ENCODE measurements around the gene IPPK. TPM values are rescaled to one million over a fixed set of nuclear protein-coding genes. Genes with fewer than 3 reads are reported as not detected.

Gene IPPK
- total and polyA plus RNA-seq, 2 of the 4 experiments (the other 2 are of a cell fraction) = 25.1 to 26.8 TPM

DNA sequence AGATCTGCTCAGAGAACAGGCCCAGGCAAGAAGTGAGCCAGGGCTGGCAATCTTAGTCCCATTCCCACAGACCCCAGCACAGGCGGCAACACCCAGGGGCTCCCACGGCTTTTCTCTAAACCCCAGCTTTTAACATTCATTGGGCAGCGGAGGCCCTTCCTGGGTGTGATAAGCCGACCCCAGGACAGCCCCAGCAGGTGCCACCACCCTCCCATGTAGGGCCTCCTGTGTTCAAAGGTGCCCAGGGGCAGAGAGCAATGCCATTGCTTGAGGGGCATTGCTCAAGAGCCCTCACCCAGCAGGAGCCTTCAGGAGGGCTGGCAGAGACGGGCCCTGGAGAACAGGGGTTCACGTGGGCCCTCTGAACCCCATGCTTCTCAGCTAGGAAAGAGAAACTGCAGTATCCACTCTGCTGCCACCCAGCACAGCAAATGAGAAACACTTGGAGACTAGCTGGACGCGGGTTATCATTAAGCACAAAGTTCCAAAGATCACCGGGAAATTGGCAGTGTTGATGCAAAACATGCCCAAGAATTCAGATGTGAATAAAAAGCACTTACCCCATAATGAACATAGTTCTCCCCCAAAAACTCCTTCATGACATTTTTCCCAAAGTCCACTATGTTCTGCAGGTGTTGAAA lies 13.9 kb downstream of the IPPK start:
- DNase-seq = no peak
- ChIA-PET CTCF (no interaction called here), POLR2A (ENCODE audit: unreplicated experiment) (no interaction called here)
- BruUV-seq (replicated peaks) = no TSS peak
- peaks cover 23% of the 10 kb centered on the region for H3K9me1 ChIP-seq (ENCODE audit: insufficient read depth, low read length)
- no peaks in the 10 kb centered on the region for H3K27me3 ChIP-seq (ENCODE audit: control insufficient read depth, insufficient read depth, low read length)
- no peak overlapping the region for H3K4me3 ChIP-seq (ENCODE audit: insufficient read depth, low read depth, low read length)
- no peak overlapping the region for H4K91ac ChIP-seq (ENCODE audit: insufficient read depth, low read depth, low read length)
- no peak overlapping the region for H3K4me2 ChIP-seq (ENCODE audit: low read depth, low read length)
- TF ChIP-seq RAD21 (IDR thresholded peaks at IDR 0.05; ENCODE audit: low read length) = no peak
- TF ChIP-seq RFX5 (IDR thresholded peaks at IDR 0.05; ENCODE audit: low read depth, low read length) = no peak
- no peak for TF ChIP-seq MAFK (IDR thresholded peaks at IDR 0.05; ENCODE audit: low read depth, low read length)
- TF ChIP-seq SMC3 (IDR thresholded peaks at IDR 0.05; ENCODE audit: low read depth, low read length) = no peak
- TF ChIP-seq BHLHE40 (IDR thresholded peaks at IDR 0.05; ENCODE audit: low read depth, low read length) = no peak
- TF ChIP-seq, protein P1, sequence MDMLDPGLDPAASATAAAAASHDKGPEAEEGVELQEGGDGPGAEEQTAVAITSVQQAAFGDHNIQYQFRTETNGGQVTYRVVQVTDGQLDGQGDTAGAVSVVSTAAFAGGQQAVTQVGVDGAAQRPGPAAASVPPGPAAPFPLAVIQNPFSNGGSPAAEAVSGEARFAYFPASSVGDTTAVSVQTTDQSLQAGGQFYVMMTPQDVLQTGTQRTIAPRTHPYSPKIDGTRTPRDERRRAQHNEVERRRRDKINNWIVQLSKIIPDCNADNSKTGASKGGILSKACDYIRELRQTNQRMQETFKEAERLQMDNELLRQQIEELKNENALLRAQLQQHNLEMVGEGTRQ (IDR thresholded peaks at IDR 0.05; ENCODE audit: low read depth, low read length) = no peak
- TF ChIP-seq NFE2L2 (IDR thresholded peaks at IDR 0.05; ENCODE audit: low read depth, low read length) = no peak
- TF ChIP-seq CHD1 (IDR thresholded peaks at IDR 0.05; ENCODE audit: low read depth, low read length) = no peak
- TF ChIP-seq FOS (IDR thresholded peaks at IDR 0.05; ENCODE audit: low read depth, low read length) = no peak
- TF ChIP-seq, protein P2, sequence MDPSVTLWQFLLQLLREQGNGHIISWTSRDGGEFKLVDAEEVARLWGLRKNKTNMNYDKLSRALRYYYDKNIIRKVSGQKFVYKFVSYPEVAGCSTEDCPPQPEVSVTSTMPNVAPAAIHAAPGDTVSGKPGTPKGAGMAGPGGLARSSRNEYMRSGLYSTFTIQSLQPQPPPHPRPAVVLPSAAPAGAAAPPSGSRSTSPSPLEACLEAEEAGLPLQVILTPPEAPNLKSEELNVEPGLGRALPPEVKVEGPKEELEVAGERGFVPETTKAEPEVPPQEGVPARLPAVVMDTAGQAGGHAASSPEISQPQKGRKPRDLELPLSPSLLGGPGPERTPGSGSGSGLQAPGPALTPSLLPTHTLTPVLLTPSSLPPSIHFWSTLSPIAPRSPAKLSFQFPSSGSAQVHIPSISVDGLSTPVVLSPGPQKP (IDR thresholded peaks at IDR 0.05; ENCODE audit: borderline replicate concordance, low read depth, low read length) = no peak
- TF ChIP-seq, protein P3, sequence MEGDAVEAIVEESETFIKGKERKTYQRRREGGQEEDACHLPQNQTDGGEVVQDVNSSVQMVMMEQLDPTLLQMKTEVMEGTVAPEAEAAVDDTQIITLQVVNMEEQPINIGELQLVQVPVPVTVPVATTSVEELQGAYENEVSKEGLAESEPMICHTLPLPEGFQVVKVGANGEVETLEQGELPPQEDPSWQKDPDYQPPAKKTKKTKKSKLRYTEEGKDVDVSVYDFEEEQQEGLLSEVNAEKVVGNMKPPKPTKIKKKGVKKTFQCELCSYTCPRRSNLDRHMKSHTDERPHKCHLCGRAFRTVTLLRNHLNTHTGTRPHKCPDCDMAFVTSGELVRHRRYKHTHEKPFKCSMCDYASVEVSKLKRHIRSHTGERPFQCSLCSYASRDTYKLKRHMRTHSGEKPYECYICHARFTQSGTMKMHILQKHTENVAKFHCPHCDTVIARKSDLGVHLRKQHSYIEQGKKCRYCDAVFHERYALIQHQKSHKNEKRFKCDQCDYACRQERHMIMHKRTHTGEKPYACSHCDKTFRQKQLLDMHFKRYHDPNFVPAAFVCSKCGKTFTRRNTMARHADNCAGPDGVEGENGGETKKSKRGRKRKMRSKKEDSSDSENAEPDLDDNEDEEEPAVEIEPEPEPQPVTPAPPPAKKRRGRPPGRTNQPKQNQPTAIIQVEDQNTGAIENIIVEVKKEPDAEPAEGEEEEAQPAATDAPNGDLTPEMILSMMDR (conservative IDR thresholded peaks at IDR 0.05; ENCODE audit: low read depth, low read length) = no peak
- TF ChIP-seq RCOR1 (IDR thresholded peaks at IDR 0.05; ENCODE audit: insufficient replicate concordance, low read length) = no peak
- no peak for TF ChIP-seq CEBPB (IDR thresholded peaks at IDR 0.05; ENCODE audit: low read depth, low read length)
- no peak for TF ChIP-seq MXI1 (IDR thresholded peaks at IDR 0.05; ENCODE audit: borderline replicate concordance, low read depth, low read length)
- TF ChIP-seq MAZ (IDR thresholded peaks at IDR 0.05; ENCODE audit: borderline replicate concordance, low read depth, low read length) = no peak
- no peak for TF ChIP-seq POLR2A (IDR thresholded peaks at IDR 0.05; ENCODE audit: low read depth, low read length)
- H3K4me1 ChIP-seq (ENCODE audit: control insufficient read depth, insufficient read depth, low read length) = peaks cover 2% of the 10 kb centered on the region; the same call in 1 of the 2 replicates
- H3K27ac ChIP-seq (ENCODE audit: insufficient read depth, low read length) = no peak overlapping the region
- no peak for ATAC-seq (ENCODE audit: low read depth)
- no peak overlapping the region for H3K23ac ChIP-seq (ENCODE audit: low read depth, low read length)
- no peak overlapping the region for H2AK9ac ChIP-seq (replicated peaks; ENCODE audit: low read depth, low read length, poor library complexity)
- peaks cover 37% of the 10 kb centered on the region for H4K20me1 ChIP-seq (ENCODE audit: insufficient read depth, low read length)
- H3K56ac ChIP-seq (ENCODE audit: extremely low read depth, insufficient read depth, low read length) = no peak overlapping the region
- H3K9me3 ChIP-seq (ENCODE audit: control insufficient read depth, insufficient read depth, low read length) = no peaks in the 10 kb centered on the region
- 100% methylated on average over 1 of the region's 9 CpGs; no CpG with 5 or more reads in 1 of the 2 experiments for WGBS, 2 experiments (ENCODE audit: extremely low coverage in 2 of 2, insufficient read length in 1 of 2)
- H2BK120ac ChIP-seq (ENCODE audit: low read depth, low read length) = no peak overlapping the region
- no peak overlapping the region for H3K18ac ChIP-seq (ENCODE audit: low read depth, low read length)
- no peak overlapping the region for H2AFZ ChIP-seq (replicated peaks; ENCODE audit: low read length, poor library complexity)
- H2AK5ac ChIP-seq (ENCODE audit: low read depth, low read length) = no peak overlapping the region
- H4K8ac ChIP-seq (ENCODE audit: low read depth in 2 of 2, low read length in 2 of 2) = no peak overlapping the region
- H3K36me3 ChIP-seq (ENCODE audit: control insufficient read depth, insufficient read depth, low read length) = peaks cover 43% of the 10 kb centered on the region
- H3K9ac ChIP-seq (ENCODE audit: low read depth, low read length) = no peak overlapping the region
- no peak overlapping the region for H2BK20ac ChIP-seq (ENCODE audit: low read depth, low read length)
- no peak overlapping the region for H3K14ac ChIP-seq (replicated peaks; ENCODE audit: low read depth, low read length)
- no peak overlapping the region for H2BK15ac ChIP-seq (ENCODE audit: low read depth, low read length)
- in situ Hi-C loops (cut with MboI; ENCODE audit: low sequenced_read_pairs) = no loop called here
- H3K4ac ChIP-seq (ENCODE audit: low read depth, low read length) = no peak overlapping the region
- dilution Hi-C loops (cut with HindIII; ENCODE audit: low sequenced_read_pairs, unreplicated experiment) = no loop called here
- H2BK5ac ChIP-seq (ENCODE audit: low read depth, low read length, poor library complexity, severe bottlenecking) = no peak overlapping the region
- intact Hi-C loops (cut with micrococcal nuclease) = no loop called here
- peaks cover 25 to 69% of the 10 kb centered on the region in 2 experiments for H3K79me1 ChIP-seq (ENCODE audit: low read depth in 1 of 2, low read length in 2 of 2)
- H4K5ac ChIP-seq (ENCODE audit: low read depth, low read length) = no peak overlapping the region
